RWPE2 (cell line): Measurements from ENCODE around the gene CLCN1.

ENCODE experiments used
- ATAC-seq: fragments of 200-7000 bp; cut with Tn5 transposase; 3 replicates; pipeline ENCODE4 v1.9.1; 2021; ENCODE audit warnings: low read depth
- DNase-seq: peaks from one replicate; pipeline ENCODE4 v3.0.0-alpha.2; 2020; ENCODE audit warnings: low spot score
- H3K27ac ChIP-seq: fragments of 450-650 bp; 2 replicates; pipeline ENCODE4 v1.5.1; 2017; ENCODE audit warnings: mild to moderate bottlenecking; ENCODE audit not compliant: poor library complexity, severe bottlenecking
- H3K27me3 ChIP-seq: fragments of 250-450 bp; sonication (Bioruptor Pico); 2 replicates; pipeline ENCODE4 v1.5.1; 2021; ENCODE audit warnings: mild to moderate bottlenecking, moderate library complexity; ENCODE audit not compliant: insufficient read depth, poor library complexity, severe bottlenecking
- H3K36me3 ChIP-seq: fragments of 250-450 bp; sonication (Bioruptor Pico); 2 replicates; pipeline ENCODE4 v1.5.1; 2020; ENCODE audit warnings: low read depth, mild to moderate bottlenecking, moderate library complexity
- H3K4me1 ChIP-seq: fragments of 250-450 bp; sonication (Bioruptor Pico); 2 replicates; pipeline ENCODE4 v1.5.1; 2021; ENCODE audit warnings: mild to moderate bottlenecking, moderate library complexity; ENCODE audit not compliant: insufficient read depth, poor library complexity, severe bottlenecking
- H3K4me3 ChIP-seq: fragments of 250-450 bp; sonication (Bioruptor Pico); 2 replicates; pipeline ENCODE4 v1.5.1; 2021; ENCODE audit warnings: mild to moderate bottlenecking, moderate library complexity; ENCODE audit not compliant: severe bottlenecking
- H3K9me3 ChIP-seq: fragments of 250-450 bp; sonication (Bioruptor Pico); 2 replicates; pipeline ENCODE4 v1.5.1; 2021; ENCODE audit warnings: mild to moderate bottlenecking, moderate library complexity; ENCODE audit not compliant: severe bottlenecking
- TF ChIP-seq, protein P1 (sequence below): fragments of 450-650 bp; IDR thresholded peaks from one replicate; pipeline ENCODE4 v1.5.1; 2017; ENCODE audit warnings: mild to moderate bottlenecking, moderate library complexity; ENCODE audit not compliant: poor library complexity, severe bottlenecking

The CLCN1 gene

GRCh38 chr7:143359771-143360353 is 44.0 kb downstream of the CLCN1 start:
- no peak overlapping the region for H3K27ac ChIP-seq
- H3K27me3 ChIP-seq, result peaks cover 39% of the 10 kb centered on the region
- H3K36me3 ChIP-seq, result no peaks in the 10 kb centered on the region
- no peak overlapping the region for H3K4me3 ChIP-seq
- H3K9me3 ChIP-seq, result no peaks in the 10 kb centered on the region
- TF ChIP-seq, protein P1, sequence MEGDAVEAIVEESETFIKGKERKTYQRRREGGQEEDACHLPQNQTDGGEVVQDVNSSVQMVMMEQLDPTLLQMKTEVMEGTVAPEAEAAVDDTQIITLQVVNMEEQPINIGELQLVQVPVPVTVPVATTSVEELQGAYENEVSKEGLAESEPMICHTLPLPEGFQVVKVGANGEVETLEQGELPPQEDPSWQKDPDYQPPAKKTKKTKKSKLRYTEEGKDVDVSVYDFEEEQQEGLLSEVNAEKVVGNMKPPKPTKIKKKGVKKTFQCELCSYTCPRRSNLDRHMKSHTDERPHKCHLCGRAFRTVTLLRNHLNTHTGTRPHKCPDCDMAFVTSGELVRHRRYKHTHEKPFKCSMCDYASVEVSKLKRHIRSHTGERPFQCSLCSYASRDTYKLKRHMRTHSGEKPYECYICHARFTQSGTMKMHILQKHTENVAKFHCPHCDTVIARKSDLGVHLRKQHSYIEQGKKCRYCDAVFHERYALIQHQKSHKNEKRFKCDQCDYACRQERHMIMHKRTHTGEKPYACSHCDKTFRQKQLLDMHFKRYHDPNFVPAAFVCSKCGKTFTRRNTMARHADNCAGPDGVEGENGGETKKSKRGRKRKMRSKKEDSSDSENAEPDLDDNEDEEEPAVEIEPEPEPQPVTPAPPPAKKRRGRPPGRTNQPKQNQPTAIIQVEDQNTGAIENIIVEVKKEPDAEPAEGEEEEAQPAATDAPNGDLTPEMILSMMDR, result no peak
- ATAC-seq (no peak), DNase-seq (no peak)
- H3K4me1 ChIP-seq, result no peaks in the 10 kb centered on the region

DNA sequence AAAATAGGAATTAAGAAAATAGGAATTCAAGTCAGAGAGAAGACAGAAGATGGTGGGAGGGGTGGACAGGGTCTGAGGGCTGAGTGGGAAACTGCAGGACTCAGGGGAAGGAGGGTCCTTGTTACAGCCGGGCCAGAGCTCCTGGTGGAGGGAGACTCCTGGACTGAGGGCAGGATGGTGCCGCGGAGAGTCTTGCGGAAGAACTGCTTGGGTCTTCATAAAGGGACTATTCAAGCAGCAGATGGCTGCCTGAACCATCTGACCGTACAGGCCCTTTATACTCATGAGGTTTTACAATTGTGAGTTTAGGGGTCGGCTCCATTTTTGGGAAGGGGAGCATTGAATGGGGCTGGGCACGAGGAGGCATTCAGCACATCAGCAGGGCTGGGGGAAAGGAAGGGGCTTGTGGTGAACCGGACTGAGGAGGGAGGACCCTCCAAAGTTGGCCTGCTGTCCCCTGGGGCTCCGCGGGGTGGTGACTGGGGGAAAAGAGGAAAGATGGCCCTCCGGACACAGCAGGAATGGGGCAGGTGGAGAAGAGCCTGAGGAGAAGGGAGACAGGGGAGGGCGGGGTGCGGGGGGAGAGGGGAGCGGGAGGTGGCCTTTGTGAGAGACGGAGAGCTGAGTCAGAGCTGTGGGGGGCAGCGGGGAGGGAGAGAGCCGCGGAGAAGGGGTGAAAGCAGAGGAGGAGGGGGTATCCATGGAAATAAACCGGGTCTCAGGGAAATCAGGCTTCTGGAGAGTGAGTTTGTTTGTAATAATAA is 45.1 kb downstream of the CLCN1 start:
- DNase-seq (no peak), ATAC-seq (no peak)
- Histone ChIP-seq H3K9me3 (no peaks in the 10 kb centered on the region), H3K27ac (no peak overlapping the region), H3K27me3 (peaks cover 43% of the 10 kb centered on the region), H3K36me3 (no peaks in the 10 kb centered on the region), H3K4me1 (no peaks in the 10 kb centered on the region), H3K4me3 (no peak overlapping the region)
- TF ChIP-seq, protein P1, result no peak

GRCh38 chr7:143361552-143362130 is 45.7 kb downstream of the CLCN1 start:
- Histone ChIP-seq H3K27me3 (peaks cover 43% of the 10 kb centered on the region), H3K36me3 (no peaks in the 10 kb centered on the region), H3K9me3 (no peaks in the 10 kb centered on the region), H3K27ac (no peak overlapping the region), H3K4me1 (no peaks in the 10 kb centered on the region), H3K4me3 (peak overlapping the region; percentile 32)
- ATAC-seq (peak; percentile 10; the same call in 1 of the 3 replicates), DNase-seq (no peak)
- TF ChIP-seq, protein P1, result no peak

DNA sequence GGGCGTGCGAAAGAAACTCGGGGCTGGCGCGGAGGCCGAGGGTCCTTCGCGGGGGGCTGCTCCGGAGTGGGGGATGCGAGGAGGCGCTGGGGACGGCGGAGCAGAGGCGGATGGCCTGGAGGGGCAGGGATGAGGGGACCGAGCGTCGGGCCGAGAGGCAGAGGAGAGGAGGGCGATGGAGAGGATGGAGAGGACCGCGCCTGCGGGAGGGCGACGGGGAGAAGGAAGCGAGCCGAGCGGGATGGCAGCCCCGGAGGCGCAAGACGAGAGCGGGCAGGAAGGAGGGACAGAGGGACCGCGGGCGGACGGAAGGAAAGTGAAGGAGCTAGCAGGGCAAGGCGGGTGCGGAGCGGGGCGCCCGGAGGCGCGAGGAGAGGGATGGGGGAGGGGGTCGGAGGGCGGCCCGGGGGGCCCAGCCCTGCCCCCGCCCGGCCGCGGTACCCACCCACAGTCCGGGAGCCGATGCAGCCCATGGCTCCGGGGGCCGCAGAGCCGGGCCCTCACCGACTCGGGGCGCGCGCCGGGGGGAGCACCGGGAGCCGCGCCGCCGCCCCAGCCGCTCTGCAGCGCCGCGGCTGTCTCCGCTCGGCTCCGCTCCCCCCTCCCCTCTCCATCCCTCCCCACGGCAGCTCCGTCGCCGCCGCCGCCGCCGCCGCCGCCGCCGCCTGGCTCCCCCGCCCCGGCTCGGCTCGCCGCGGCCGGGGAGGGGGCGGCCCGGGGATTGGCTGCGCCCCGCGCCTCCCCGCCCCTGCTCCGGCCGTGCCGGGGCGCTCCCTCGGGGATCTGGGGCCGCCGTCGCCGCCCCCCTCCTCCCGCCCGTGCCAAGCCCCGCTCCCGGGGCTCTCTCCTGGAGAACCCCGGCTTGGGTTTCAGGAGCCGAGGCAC is 46.5 kb downstream of the CLCN1 start, which contains the start of gene FAM131B:
Gene FAM131B, minus strand, starts transcription at position 583 of the 885 bp plus-strand sequence. Its CDS starts 110 bp downstream, at position 473.
- Histone ChIP-seq H3K36me3 (no peaks in the 10 kb centered on the region), H3K4me3 (peak within 1 kb of the TSS; percentile 32), H3K27me3 (peaks cover 43% of the 10 kb centered on the region), H3K4me1 (no peaks in the 10 kb centered on the region), H3K27ac (no peak within 1 kb of the TSS), H3K9me3 (no peaks in the 10 kb centered on the region)
- ATAC-seq (peak; percentile 60), DNase-seq (no peak)
- TF ChIP-seq, protein P1, result no peak
